Transverse colon (tissue), 4 donors: ENCODE measurements around the gene TM2D3.

ENCODE experiments used
- CTCF ChIP-seq, 5 experiments: fragments of 200-600 bp in 3 of 5; fragments of 450-650 bp in 2 of 5; sonication (generic) in 3 of 5; IDR thresholded peaks; 1 replicate in 2 of 5; 2 replicates in 3 of 5; pipeline ENCODE4 v1.5.1; 2016 to 2017; ENCODE audit warnings: antibody characterized with exemption in 5 of 5, inconsistent platforms in 3 of 5, mild to moderate bottlenecking in 2 of 5, moderate library complexity in 1 of 5
- POLR2A ChIP-seq: fragments of 450-650 bp; IDR thresholded peaks from one replicate; pipeline ENCODE4 v1.6.1; 2016; ENCODE audit warnings: antibody characterized with exemption, mild to moderate bottlenecking, moderate library complexity
- POLR2AphosphoS5 ChIP-seq, 3 donors: sonication (generic); formaldehyde crosslinking; IDR thresholded peaks; one replicate each; pipeline ENCODE4 v1.6.1; 2016; ENCODE audit warnings: antibody characterized with exemption in 3 of 3

- no peak for TF ChIP-seq POLR2A
- no peak for TF ChIP-seq CTCF (IDR thresholded peaks at IDR 0.05)
- no peak for TF ChIP-seq POLR2AphosphoS5 (IDR thresholded peaks at IDR 0.05)
Measured at GRCh38 chr15:101637919-101638318, 14.3 kb downstream of the TM2D3 start.
